AG04450 (cell line): Measurements from ENCODE around the gene PLAGL2. TPM values are rescaled to one million over a fixed set of nuclear protein-coding genes. Genes with fewer than 3 reads are reported as not detected.

Experiments used
- CTCF ChIA-PET: fragments of 300-600, 350-600 bp; formaldehyde crosslinking; extraction: SDS; loops from one replicate; lab custom pipeline; 2022; ENCODE audit warnings: antibody characterized with exemption, inconsistent platforms; lab: Charles Lee
- POLR2A ChIA-PET: fragments of 350-600 bp; formaldehyde crosslinking; extraction: SDS; loops from one replicate; lab custom pipeline; 2021; ENCODE audit warnings: antibody characterized with exemption, inconsistent platforms; lab: Yijun Ruan, JAX
- DNase-seq: peaks from one replicate; pipeline ENCODE4 v3.0.0-alpha.2; 2011; ENCODE audit warnings: low read depth, low spot score
- H3K27ac ChIP-seq: one replicate; pipeline ENCODE4 v1.5.1; 2012; ENCODE audit warnings: low read depth, low read length, control low read depth
- H3K27me3 ChIP-seq: one replicate; pipeline ENCODE4 v1.6.0; 2012; ENCODE audit warnings: low read length; ENCODE audit not compliant: control insufficient read depth, insufficient read depth
- H3K4me3 ChIP-seq: 2 replicates; pipeline ENCODE4 v1.5.1; 2011; ENCODE audit warnings: mild to moderate bottlenecking, low read depth, low read length, control low read depth
- H3K9me3 ChIP-seq: 2 replicates; pipeline ENCODE4 v1.5.1; 2012; ENCODE audit warnings: low read length; ENCODE audit not compliant: control insufficient read depth, insufficient read depth
- CTCF ChIP-seq: IDR thresholded peaks from 2 replicates; pipeline ENCODE4 v1.5.1; 2011; ENCODE audit warnings: low read depth, low read length, control low read depth, inconsistent platforms
- polyA plus RNA-seq: library from polyadenylated mRNA; depleted of rRNA; stranded (reverse); fragments of >200 nt; gene quantifications from 2 replicates; pipeline ENCODE4 v1.2.3, GENCODE V29; 2011; rRNA removed

Gene PLAGL2
- polyA plus RNA-seq, 1 experiment, result 5.9 TPM

GRCh38 chr20:32149566-32150170 lies 57.9 kb downstream of the PLAGL2 start:
- no peaks in the 10 kb centered on the region for H3K9me3 ChIP-seq
- H3K27me3 ChIP-seq, result no peaks in the 10 kb centered on the region
- no peak for DNase-seq
- ChIA-PET POLR2A (no interaction called here), CTCF (interaction anchor here (1.4 kb wide), 1 partner anchor 59 kb away, joined by 3 read pairs; no protein-coding TSS in a partner anchor)
- no peak overlapping the region for H3K27ac ChIP-seq
- no peak overlapping the region for H3K4me3 ChIP-seq
- TF ChIP-seq CTCF, result no peak

- no peak for DNase-seq
- ChIA-PET CTCF (no interaction called here), POLR2A (no interaction called here)
- Histone ChIP-seq H3K9me3 (no peaks in the 10 kb centered on the region; the same call in 1 of the 2 replicates), H3K4me3 (no peak overlapping the region), H3K27ac (no peak overlapping the region), H3K27me3 (no peaks in the 10 kb centered on the region)
- TF ChIP-seq CTCF, result no peak
These were observed 62.5 kb downstream of the PLAGL2 start for GRCh38 chr20:32144898-32145662.

DNA sequence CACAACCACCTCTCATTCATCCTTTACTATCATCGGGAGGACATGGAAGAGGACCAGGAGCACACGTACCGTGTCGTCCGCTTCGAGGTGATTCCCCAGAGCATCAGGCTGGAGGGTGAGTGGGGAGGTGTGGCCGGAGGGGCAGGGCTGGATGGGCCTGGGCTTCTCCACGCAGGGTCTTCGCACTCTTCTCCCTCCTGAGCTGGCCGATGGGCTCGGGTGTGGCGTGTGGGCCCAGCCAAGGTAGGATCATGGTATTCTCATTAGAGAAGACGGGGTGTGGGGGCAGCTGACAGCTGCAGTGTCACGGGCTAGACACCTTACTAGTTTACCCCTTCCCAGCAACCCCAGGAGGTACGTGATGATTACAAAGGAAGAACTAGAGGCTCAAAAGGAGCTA lies 64.6 kb downstream of the PLAGL2 start:
- H3K27ac ChIP-seq, result no peak overlapping the region
- DNase-seq, result no peak
- no peak for TF ChIP-seq CTCF
- H3K4me3 ChIP-seq, result no peak overlapping the region
- H3K9me3 ChIP-seq, result no peaks in the 10 kb centered on the region; the same call in 1 of the 2 replicates
- no peaks in the 10 kb centered on the region for H3K27me3 ChIP-seq
- ChIA-PET CTCF (no interaction called here), POLR2A (no interaction called here)

Other genes starting within 250 kb of the PLAGL2 start
- not detected in 2 replicates for gene XKR7, start 239.6 kb downstream of the PLAGL2 start, polyA plus RNA-seq
- gene CCM2L, start 197.3 kb downstream of the PLAGL2 start, polyA plus RNA-seq, result not detected in 2 replicates
- not detected in 2 replicates for gene HCK, start 155.5 kb downstream of the PLAGL2 start, polyA plus RNA-seq
- gene TM9SF4, start 98.0 kb downstream of the PLAGL2 start, polyA plus RNA-seq, result 75.6 and 83.9 TPM in 2 replicates
- gene POFUT1, start 137 bp upstream of the PLAGL2 start, polyA plus RNA-seq, result 40.2 and 43.6 TPM in 2 replicates
- gene KIF3B, start 69.9 kb upstream of the PLAGL2 start, polyA plus RNA-seq, result 28.7 and 30.5 TPM in 2 replicates
- 28.9 and 31.7 TPM in 2 replicates for gene ASXL1, start 150.6 kb upstream of the PLAGL2 start, polyA plus RNA-seq